Measurements from ENCODE around the gene HAO2.
"Not testable (repeated sequence)": the region's sequence is repeated elsewhere in the genome, so short reads cannot be mapped to it uniquely, and the experiment has no call there.

The HAO2 gene

DNA sequence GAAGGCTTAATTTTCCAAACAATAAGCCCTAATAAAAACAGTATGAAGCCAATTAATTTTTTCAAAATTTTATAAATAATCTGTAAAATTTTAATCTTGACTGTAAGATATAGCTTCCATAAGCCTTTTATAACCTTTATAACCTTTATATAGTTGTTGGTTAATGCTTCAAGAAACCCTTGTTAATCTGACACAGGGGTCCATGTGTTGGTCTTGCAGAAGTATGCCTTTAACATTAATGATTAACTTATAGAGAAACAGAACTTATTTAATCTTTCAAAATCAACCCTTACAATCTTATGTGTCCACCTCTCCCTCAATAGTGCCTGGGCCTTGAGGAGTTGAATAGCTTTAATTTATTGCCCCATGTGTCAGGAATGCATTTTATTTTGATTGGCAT is 23.2 kb upstream of the HAO2 start:
- DNase-seq (ENCODE audit: low read depth, low spot score): no peak

DNA sequence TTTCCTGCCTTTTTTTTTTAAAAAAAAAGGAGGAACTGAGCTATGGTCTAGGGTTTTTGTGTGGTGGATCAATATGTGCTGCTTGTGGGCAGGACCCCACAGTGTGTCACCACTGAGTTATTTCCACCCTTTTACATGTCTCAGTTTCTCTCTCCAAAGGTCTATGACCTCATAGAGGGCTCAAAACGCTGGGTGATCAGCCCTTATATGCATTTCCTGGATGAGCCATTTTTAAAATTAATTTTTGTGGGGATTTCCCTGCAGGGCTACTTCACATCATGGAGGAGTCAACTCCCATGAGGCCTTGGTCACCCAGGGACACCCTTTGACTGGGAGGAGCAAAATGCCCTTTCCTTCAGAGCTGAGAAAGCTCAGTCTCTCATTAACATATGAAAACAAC is 20.7 kb upstream of the HAO2 start:
- no peak for DNase-seq (ENCODE audit: low read depth, low spot score)

DNA sequence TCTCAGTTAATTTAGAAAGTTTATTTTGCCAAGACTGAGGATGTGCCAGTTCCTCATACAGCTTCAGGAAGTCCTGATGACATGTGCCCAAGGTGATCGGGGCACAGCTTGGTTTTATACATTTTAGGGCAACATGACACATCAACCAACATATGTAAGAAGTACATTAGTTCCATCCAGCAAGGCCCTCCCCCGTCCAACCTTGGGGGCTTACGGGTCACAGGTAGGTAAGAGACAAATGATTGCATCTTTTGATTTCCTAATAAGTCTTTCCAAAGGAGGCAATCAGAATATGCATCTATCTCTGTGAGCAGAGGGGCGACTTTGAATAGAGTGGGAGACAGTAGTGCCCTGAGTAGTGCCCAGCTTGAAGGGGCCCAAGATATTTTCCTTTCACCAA is 19.6 kb upstream of the HAO2 start:
- DNase-seq (ENCODE audit: low read depth, low spot score): no peak

DNA sequence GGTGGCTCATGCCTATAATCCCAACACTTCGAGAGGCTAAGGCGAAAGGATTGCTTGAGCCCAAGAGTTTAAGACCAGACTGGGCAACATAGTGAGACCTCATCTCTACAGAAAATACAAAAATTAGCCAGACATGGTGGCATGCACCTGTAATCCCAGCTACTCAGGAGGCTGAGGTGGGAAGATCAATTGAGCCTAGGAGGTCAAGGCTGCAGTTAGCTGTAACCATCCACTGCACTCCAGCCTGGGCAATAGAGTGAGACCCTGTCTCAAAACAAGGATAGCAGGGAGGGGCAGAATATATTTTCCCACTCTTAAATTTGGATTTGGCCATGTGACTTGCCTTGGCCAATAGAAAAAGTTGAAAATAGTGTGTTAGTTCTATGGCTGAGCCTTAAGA is 17.7 kb upstream of the HAO2 start:
- not testable (repeated sequence) for DNase-seq (ENCODE audit: low read depth, low spot score)

DNA sequence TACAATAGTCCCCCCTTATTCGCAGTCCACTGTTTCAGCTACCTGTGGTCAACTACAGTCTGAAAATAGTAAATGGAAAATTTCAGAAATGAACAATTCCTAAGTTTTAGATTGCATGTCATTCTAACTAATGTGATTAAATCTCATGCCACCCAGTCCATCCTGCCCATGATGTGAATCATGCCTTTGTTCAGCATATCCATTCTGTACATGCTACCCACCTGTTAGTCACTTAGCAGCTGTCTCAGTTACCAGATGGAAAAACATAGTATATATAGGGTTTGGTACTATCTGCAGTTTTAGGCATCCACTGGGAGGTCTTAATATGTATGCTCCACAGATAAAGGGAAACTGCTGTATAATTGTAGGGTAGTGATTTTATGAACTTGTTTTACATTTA is 16.6 kb upstream of the HAO2 start:
- DNase-seq (ENCODE audit: low read depth, low spot score): no peak

DNA sequence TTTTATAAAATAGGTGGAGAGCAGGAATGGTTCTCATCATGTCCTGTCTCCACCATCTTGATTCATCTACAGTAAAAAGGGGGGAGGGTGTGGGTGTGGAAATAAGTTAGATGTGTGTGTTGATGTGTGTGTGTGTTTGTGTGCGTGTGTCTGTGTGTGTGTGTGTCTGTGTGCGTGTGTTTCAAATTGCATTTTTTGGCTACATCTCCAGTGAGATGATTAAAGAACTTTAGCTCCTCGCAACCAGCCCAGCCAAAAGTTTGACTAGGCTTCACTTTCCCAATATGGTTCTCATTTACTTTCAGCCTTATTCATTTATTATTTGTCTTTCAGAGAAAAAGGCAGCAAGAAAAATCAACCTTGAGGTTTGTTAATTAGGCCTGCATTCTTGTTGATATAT is 14.7 kb upstream of the HAO2 start:
- DNase-seq (ENCODE audit: low read depth, low spot score): no peak

DNA sequence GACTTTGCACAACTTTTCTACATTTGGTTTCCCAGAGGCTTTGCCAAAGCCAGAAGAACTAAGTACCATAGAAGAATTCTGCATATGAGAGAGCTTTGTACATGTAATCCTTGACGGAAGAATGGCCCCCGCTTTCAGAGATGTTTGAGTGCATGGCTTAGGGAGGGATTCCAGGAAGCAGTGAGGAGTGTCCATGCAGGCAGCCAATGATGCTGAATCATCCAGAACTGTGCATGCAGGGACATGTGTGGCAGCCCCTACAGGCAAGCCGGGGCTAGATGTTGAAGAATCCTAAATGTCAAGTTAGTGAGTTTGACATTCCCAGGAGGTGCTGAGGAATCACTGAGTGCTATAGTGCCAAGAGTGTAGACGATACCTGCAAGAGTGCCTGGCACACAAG is 9.9 kb upstream of the HAO2 start:
- DNase-seq (ENCODE audit: low read depth, low spot score): no peak

DNA sequence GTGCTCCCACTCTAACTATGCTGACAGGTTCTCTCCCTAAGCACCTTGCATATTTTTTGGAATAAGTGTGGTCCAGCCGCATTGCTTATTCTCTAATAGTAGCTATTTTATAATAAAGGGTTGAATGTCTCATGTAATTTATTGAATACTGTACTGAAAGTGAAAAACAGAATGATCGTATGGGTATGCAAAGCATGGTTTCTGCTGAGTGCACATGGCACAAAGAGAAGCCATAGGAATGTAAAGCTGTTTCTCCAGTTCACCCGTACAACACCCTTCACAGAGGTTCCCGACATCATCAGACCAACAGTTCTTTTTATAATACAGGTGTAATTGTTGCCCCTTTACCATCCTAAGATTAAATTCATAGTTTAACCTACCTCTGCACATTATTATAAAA is 8.9 kb upstream of the HAO2 start:
- no peak for DNase-seq (ENCODE audit: low read depth, low spot score)

DNA sequence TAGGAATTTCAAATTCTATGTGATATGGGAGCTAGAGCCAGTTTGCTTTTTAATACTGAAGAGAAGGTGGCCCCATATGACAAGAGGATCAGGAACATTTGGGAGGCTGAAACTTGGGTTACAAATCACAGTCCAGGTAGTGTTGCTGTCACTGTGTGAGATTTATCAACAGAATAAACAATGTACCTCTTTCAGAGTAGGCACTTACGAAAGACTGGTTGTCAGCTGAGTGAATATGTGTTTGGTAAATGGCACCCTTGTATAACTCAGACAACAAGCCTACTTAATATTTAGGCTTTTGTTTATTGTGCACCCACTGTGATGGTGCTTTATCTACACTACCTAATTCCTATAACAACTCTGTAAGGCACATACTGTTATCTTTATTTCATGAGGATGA is 7.4 kb upstream of the HAO2 start:
- no peak for DNase-seq (ENCODE audit: low read depth, low spot score)

DNA sequence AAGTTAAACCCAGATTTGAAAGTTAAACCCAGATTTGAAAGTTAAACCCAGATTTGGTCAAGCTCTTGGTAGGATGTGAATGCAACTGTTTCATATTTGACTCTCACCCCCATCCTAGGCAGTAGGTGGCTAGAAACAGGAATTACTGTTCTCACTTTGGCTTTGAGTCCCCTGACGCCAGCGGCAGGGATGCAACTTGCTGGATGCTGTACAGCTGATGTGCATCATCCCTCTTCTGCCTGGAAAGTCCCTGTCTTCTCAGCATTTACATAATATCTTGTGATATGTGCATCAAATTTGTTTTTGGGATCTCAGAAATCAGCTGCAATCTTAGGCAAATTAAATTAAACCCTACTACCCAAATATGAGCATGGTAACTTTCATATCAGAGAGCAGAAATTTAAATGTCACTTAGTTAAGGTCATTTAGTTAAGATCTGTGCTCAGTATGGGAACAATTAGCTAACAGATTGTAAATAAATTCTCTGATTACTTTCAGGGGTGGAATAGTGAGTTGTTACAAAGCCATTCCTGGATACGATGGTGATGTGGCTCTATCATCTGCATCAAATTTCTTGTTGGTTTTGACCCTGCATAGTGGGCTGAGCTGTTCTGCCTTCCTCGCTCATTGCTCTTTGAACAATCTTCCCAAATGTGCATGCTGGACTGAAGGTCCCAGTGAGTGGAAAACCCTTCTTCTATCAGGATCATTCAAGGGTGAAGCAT is 6.8 kb upstream of the HAO2 start:
- DNase-seq (ENCODE audit: low read depth, low spot score): no peak

DNA sequence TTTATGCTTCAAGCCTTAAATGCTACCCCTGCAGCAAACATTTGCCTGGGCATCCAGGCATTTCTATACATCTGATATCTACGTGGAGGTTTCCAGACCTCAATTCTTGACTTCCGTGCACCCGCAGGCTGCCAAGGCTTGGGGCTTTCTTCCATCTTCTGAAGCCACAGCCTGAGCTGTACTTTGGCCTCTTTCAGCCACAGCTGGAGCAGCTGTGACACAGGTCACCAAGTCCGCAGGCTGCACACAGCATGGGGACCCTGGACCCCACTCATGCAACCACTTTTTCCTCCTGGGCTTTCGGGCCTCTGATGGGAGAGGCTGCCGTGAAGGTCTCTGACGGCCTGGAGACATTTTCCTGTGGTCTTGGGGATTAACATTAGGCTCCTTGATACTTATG is 5.4 kb upstream of the HAO2 start:
- DNase-seq (ENCODE audit: low read depth, low spot score): no peak

DNA sequence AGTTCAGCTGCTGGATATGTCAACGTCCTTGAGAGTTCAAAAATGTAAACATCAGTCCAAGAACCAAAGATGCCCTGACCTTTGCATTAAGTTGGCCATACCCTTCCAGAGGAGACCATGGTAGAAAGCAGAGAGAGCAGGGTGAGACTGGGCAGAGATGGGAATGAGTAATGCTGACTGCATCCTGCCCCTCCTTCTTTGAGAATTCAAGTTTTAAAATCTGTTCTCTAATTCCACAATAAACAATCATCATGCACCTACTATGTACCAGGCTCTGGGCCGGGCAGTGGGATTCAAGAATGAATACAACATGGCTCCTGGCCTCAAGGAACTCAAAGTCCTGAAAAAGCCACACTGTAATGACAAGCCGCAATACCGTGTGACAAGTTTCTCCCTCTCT is 3.9 kb upstream of the HAO2 start:
- no peak for DNase-seq (ENCODE audit: low read depth, low spot score)

DNA sequence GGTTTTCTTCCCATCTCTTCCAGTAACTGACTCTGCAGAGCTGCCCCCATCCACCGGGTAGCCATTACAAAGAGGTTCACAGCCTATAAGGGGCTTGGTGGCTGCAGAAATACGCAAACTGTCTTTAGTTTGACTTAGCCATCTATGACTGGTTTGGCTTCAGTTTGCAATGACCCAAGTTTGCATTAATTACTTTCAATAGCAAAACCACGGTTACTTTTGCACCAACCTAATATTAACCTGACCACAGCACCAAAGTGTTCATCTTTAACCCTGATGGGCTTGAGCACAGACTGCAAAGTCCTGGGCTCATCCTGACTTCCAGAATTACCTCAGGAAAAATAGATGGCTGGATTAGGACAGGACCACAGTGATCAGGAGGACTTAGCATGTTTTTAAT is 2.2 kb upstream of the HAO2 start:
- no peak for DNase-seq (ENCODE audit: low read depth, low spot score)

DNA sequence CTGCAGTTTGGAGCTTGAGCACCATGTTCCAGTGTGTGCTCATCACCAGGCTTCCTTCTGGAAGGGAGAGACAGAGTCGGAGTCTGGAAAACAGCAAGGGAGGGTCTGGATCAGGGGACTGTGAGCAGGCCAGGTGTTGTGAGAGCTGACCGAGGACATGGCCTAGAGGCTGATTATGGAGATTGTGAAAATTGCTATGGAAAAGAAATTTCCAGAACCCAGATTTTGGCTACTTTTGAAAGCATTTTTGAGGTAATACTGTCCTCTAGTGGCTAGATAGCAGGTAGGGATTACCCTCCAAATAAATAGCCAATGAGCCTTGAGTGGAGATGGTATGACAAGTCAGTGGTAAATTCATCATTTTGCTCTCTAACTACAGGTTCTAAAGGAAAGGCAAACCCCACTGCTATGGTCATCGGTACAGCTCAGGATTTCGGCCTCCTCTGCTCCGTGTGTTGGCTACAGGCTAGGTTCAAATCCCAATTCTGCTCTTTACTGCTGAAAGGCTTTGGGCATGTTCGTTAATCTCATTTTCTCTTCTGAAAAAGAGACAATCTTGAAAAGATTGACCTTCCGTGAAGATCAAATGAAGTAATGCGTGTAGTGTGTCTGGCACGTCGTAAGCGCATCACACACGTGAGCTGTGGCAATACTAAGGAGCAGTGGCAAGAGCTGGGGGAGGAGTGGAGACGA is 1.0 kb upstream of the HAO2 start:
- DNase-seq (ENCODE audit: low read depth, low spot score): no peak

DNA sequence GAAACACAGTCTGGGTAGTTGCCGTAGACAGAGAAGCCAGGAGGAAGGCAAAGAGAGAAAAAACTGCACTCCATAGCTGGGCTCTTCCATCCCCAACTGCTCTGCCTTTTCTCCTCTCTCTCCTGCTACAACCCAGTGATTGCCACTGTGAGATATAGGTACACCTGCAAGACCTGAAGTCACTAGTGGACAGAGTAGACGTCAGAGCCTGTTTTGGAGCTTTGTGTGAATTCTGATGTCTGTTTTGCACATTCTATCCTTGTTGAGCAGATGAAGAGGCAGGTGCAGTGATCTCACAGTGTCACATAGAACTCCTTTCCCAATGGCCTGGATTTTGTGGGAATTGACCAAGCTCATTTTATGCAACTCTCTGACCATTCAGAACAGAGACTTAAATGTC is 2.2 kb downstream of the HAO2 start:
- no peak for DNase-seq (ENCODE audit: low read depth, low spot score)

DNA sequence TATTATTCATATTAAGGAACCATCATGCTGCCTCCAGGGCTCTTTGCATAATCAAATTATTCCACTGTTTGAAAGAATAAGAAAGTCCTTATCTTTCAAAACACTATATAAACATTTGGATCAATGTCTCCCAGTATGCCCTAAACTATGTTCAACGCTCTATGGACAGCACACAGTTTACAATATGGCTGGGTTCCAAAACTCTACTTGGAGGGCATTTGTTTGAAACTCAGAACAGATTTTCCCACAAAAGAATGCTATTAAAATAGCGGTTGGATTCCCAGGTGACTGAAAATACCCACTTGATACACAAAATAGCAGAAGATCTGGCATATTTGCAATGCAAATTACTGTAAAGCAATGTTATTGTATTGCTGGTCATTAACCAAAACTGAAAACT is 3.2 kb downstream of the HAO2 start:
- no peak for DNase-seq (ENCODE audit: low read depth, low spot score)

DNA sequence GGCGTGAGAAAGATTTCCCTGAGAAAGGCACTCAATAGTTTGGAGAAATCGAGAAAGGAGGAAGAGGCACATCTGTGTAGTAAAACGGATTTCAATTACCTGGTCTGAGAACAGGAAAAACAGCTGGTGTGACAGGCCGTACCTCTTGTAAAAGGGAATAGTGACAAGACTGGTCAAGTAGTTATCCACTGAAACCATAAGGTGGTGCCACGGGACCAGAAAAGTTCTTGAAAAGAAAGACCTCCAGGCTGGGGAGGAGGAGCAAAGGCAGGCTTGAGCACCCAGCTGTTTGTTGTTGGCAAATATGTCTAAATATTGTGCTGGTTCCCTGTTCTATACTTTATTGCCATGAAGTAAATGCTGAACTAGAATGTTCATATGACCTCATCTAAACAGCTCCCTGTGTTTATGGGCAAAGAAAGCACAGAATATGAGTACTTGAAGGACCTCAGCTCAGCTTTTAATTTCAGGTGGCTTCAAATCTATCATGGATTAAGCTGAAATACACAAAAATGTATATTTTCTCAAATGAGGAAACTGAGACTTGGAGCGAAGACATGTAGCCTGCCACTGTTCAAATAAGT is 4.0 kb downstream of the HAO2 start:
- no peak for DNase-seq (ENCODE audit: low read depth, low spot score)

DNA sequence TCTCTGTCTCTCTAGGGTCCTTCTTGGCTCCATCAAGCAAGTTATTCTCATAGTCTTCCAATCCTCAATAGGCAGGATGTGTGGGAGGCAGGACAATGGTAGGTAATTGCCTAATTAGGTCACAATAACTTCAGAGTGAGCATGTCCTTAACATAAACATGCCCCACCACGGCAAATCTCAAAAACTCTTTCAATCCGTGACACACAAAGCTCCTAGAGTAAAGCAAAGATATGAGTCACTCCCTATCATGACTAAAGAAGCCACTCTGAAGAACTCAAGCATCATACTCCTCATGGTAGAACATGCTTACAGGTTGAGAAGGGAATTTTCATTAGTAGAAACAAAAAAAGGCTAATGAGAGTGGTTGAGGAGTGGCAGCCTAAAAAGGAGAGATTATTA is 4.9 kb downstream of the HAO2 start:
- DNase-seq (ENCODE audit: low read depth, low spot score): no peak

DNA sequence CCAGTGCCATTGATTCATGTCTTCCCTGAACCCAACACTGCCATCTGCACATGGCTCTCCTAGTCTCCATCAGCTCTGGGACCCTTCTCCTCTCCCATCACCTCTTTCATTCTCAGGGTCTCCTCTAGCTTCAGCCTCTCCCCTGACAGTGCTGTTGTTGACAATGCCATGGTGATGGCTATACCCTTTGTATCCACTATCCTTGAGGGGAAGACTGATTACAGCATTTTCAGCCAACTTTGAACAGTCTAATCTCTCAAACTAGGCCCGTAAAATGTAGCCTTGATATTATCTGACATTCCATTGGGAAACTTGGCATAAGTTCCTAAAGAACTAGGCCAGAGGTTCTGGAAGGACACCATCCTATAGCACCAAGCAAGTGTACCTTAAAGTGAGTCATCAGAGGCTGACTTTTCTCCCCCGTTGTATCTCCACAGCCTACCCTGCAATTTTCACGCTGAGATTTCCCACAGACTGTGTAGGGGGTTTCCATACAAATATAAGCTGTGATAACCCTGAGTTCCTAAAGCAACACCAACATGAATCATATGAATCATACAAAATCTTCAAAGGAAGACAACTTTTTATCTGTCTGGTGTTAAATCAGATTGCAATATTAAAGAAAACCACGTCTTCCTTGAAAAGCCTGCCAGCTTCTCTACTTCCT is 5.8 kb downstream of the HAO2 start:
- DNase-seq (ENCODE audit: low read depth, low spot score): no peak

DNA sequence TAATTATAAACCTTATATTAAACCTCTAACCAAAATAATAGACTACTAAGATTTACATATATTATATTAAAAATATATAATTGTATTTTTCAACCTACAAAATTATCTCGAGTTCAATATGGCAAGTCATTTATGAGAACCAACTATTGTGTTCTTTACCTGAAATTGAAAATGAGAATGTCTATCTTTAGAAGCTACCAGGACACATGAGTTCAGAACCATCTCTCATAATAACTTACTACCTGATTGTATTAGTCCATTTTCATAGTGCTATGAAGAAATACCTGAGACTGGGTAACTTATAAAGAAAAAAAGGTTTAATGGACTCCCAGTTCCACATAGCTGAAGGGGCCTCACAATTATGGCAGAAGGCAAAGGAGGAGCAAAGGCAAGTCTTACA is 6.8 kb downstream of the HAO2 start:
- DNase-seq (ENCODE audit: low read depth, low spot score): no peak

DNA sequence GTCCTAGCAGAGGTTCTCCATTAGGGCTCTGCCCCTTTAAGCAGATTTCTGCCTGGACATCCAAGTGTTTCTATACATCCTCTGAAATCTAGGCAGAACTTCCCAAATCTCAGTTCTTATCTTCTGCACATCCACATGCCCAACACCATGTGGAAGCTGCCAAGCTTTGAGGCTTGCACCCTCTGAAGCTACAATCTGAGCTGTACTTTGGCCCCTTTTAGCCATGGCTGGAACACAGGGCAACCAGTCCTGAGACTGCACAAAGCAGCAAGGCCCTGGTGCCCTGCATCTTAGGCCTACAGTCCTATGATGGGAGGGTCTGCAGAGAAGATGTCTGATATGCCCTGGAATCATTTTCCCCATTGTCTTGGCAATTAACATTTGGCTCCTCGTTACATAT is 8.0 kb downstream of the HAO2 start:
- DNase-seq (ENCODE audit: low read depth, low spot score): no peak

DNA sequence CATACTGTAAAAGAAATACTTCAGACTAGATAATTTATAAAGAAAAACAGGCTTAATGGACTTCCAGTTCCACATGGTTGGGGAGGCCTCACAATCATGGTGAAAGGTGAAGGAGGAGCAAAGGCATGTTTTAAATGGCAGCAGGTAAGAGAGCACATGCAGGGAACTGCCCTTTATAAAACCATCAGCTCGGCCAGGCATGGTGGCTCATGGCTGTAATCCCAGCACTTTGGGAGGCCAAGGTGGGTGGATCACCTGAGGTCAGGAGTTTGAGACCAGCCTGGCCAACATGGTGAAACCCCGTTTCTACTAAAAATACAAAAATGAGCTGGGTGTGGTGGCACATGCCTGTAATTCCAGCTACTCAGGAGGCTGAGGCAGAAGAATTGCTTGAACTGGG is 9.0 kb downstream of the HAO2 start:
- not testable (repeated sequence) for DNase-seq (ENCODE audit: low read depth, low spot score)

DNA sequence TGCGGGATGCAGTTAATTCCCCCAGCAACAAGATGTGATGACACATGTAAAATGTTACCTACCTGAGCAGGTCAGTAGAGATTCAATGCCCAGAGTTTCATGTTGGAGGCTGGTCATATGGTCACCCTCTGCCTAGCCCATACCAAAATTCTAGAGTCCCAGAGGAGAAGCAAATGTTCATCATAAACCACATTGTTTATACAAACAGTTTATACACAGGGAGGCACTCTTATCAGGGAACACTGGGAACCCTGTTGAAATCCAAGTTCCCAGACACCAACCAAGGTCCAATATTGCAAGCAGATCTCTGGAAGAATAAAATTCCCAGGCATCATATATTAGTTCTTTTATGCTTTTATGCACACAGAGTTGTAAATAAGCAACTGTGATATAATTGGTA is 10.5 kb downstream of the HAO2 start:
- DNase-seq (ENCODE audit: low read depth, low spot score): no peak
